ENCODE measurements around the gene SH2D4B. TPM values are rescaled to one million over a fixed set of nuclear protein-coding genes. Genes with fewer than 3 reads are reported as not detected.

Gene SH2D4B
- total RNA-seq, 1 donor from 2014 or later: 0.18 TPM

DNA sequence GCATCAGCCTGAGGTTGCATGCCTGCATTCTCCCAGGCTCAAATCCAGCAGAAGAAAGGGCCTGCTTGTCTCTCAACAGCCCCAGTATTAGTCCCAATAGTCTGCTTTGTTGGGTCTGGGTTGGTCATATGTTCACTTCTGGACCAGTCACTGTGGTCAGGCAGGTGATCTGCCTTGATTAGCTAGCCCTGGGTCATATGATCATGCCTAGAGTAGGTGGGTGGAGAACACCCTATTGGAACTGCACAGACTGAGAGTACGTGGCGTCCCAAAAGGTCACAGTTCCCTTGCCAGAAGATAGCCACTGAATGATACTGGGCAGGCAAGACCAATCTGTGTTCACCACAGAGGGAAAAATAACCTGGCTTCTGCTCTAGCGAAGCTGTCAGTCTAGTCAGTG, 80.1 kb downstream of the SH2D4B start:
- Mint-ChIP-seq H3K27me3 (ENCODE audit: insufficient read depth) (peaks cover 3% of the 10 kb centered on the region), H3K9me3 (no peaks in the 10 kb centered on the region)
- intact Hi-C loops (cut with micrococcal nuclease): no loop called here

DNA sequence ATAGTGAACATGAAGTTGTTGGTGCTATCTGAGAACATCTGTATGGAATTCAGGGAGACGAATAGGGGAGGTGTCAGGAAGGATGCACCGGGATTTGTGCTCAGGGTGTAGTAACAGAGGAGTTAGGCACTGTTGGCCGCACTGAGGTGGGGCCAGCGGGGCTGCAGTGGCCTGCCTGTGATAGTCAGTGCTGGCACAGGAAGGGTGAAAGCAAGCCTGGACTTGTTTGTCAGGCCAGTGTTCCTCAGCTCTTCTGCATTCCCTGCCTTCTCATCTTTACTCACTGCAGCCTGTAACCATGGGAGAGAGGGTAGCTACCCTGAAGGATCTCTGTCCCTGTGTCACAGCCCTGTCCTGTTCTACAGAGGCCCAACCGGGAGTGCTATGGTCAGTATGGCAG, 81.3 kb downstream of the SH2D4B start:
- DNase-seq (ENCODE audit: low spot score): no peak
- no peaks in the 10 kb centered on the region for H3K36me3 Mint-ChIP-seq (ENCODE audit: low read depth)
- H3K27ac Mint-ChIP-seq: no peak overlapping the region
- H3K9me3 Mint-ChIP-seq: no peaks in the 10 kb centered on the region
- H3K27me3 Mint-ChIP-seq (ENCODE audit: insufficient read depth): peaks cover 10% of the 10 kb centered on the region
- H3K4me3 Mint-ChIP-seq: no peak overlapping the region
- no peaks in the 10 kb centered on the region for H3K4me1 Mint-ChIP-seq (ENCODE audit: low read depth)
- intact Hi-C loops (cut with micrococcal nuclease): no loop called here

More for the DNA sequence above, 80.1 kb downstream of the SH2D4B start:
- Mint-ChIP-seq H3K36me3 (ENCODE audit: low read depth) (no peaks in the 10 kb centered on the region), H3K4me3 (no peak overlapping the region), H3K27ac (no peak overlapping the region), H3K4me1 (ENCODE audit: low read depth) (no peaks in the 10 kb centered on the region)
- no peak for DNase-seq (ENCODE audit: low spot score)

DNA sequence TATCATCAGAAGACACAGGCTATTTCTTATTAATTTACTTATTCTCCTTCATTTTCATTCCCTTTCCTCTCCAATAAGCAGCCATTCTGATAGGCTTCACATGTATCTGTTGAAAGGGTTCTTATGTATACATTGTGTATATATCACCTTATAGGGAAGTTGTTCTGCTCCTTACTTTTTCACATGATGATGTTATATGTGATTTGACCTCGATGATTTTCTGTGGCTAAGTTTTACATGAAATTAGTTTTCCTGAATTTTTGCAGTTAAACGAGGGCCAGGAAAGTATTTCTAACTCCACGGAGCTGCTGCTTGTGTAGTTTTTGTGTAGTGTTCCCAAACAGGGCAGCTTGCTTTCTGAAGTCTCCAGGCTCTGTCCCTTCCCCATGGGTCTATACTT, 84.5 kb downstream of the SH2D4B start:
- Mint-ChIP-seq H3K4me1 (ENCODE audit: low read depth) (no peaks in the 10 kb centered on the region), H3K4me3 (no peak overlapping the region), H3K36me3 (ENCODE audit: low read depth) (no peaks in the 10 kb centered on the region), H3K27ac (no peak overlapping the region), H3K9me3 (no peaks in the 10 kb centered on the region), H3K27me3 (ENCODE audit: insufficient read depth) (peaks cover 9% of the 10 kb centered on the region)
- DNase-seq (ENCODE audit: low spot score): no peak
- intact Hi-C loops (cut with micrococcal nuclease): no loop called here

DNA sequence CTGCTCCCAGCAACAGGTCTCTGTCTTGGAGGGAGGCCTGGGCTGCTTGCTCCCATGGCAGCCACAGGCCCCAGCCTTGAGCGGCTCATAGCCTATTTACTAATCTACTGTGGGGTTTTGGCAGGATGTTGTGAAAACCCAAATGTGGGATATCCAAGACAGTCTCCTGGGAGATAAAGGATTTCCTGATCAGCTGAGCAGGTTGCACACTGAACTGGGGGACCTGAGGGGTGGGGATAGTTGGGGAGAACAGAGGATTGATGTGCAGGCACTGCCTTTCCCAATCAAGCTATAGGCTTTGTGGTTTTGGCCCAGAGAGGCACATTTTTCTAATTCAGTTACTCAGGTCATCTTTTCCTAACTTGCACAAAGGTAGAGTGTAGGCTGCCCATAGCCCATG, 92.6 kb downstream of the SH2D4B start:
- Mint-ChIP-seq H3K4me1 (ENCODE audit: low read depth) (no peaks in the 10 kb centered on the region), H3K27ac (no peak overlapping the region), H3K36me3 (ENCODE audit: low read depth) (no peaks in the 10 kb centered on the region), H3K9me3 (no peaks in the 10 kb centered on the region), H3K27me3 (ENCODE audit: insufficient read depth) (no peaks in the 10 kb centered on the region), H3K4me3 (no peak overlapping the region)
- no peak for DNase-seq (ENCODE audit: low spot score)
- intact Hi-C loops (cut with micrococcal nuclease): no loop called here

DNA sequence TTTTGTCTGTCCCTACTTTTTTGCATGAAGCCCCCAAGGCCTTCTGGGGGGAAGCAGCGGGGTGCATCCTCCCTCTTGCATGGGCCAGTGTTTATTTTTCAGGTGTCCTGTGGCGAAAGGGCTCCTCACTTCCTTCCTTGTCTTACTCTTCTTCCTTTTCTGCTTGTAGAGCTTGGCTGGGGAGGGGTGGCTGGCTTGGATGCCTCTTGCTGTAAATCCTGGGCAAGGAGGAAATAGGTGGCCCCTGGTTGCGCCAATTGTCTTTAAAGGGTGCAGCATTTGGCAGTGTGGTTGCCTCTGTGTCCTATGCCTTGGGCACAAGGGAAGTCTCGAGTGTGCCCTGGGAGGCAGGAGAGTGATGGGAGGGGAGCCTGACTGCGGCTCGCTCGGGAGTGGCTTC, 95.0 kb downstream of the SH2D4B start:
- Mint-ChIP-seq H3K4me1 (ENCODE audit: low read depth) (no peaks in the 10 kb centered on the region), H3K36me3 (ENCODE audit: low read depth) (no peaks in the 10 kb centered on the region), H3K27ac (no peak overlapping the region), H3K9me3 (no peaks in the 10 kb centered on the region), H3K27me3 (ENCODE audit: insufficient read depth) (peaks cover 2% of the 10 kb centered on the region), H3K4me3 (no peak overlapping the region)
- no peak for DNase-seq (ENCODE audit: low spot score)
- intact Hi-C loops (cut with micrococcal nuclease): no loop called here

DNA sequence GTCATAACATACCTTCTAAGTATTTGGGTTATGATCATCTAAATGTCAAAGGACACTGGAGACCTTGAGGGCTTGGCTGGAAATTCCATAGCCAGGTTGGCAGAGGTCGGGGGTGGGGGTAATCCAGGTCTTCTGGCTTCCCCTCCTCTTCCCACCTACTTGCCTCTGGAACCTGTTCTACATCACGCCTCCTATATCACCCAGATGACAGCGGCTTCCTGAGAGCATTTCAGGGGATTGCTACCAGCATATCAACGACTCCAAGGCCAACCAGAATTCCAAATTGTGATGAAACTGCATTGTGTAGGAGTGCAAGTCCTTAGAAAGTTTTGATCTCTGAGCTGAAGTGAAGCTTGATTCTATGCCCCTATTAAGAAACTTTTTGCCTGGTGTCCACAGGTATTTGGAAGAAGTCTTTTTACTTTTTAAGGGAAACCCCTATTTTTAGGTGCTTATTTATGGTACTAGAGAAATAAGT, 95.7 kb downstream of the SH2D4B start:
- H3K27ac Mint-ChIP-seq: no peak overlapping the region

DNA sequence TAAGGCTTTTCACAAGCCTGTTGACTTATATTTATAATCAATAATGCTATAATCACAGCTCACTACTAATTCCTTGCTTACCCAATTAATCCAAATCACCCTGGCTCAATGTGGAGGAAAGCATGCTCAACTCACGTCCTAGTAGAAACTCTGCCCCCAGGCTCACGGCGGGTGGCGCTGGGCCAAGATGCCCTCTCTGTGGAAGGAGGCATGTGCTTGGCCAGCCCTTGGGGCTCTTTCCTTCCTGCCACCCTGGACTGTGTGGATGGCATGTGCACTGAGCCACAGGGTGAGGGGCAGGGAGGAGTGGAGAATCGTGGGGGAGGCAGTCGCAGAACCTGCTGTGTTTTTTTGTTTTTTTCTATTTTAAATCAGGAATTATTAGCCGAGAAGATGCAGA, 96.2 kb downstream of the SH2D4B start:
- Mint-ChIP-seq H3K36me3 (ENCODE audit: low read depth) (no peaks in the 10 kb centered on the region), H3K9me3 (no peaks in the 10 kb centered on the region), H3K27me3 (ENCODE audit: insufficient read depth) (peaks cover 2% of the 10 kb centered on the region), H3K27ac (no peak overlapping the region), H3K4me3 (no peak overlapping the region), H3K4me1 (ENCODE audit: low read depth) (no peaks in the 10 kb centered on the region)
- intact Hi-C loops (cut with micrococcal nuclease): no loop called here
- no peak for DNase-seq (ENCODE audit: low spot score)

More for the DNA sequence above, 95.7 kb downstream of the SH2D4B start:
- Mint-ChIP-seq H3K4me3 (no peak overlapping the region), H3K27me3 (ENCODE audit: insufficient read depth) (peaks cover 2% of the 10 kb centered on the region), H3K9me3 (no peaks in the 10 kb centered on the region), H3K4me1 (ENCODE audit: low read depth) (no peaks in the 10 kb centered on the region), H3K36me3 (ENCODE audit: low read depth) (no peaks in the 10 kb centered on the region)
- intact Hi-C loops (cut with micrococcal nuclease): no loop called here
- DNase-seq (ENCODE audit: low spot score): no peak

DNA sequence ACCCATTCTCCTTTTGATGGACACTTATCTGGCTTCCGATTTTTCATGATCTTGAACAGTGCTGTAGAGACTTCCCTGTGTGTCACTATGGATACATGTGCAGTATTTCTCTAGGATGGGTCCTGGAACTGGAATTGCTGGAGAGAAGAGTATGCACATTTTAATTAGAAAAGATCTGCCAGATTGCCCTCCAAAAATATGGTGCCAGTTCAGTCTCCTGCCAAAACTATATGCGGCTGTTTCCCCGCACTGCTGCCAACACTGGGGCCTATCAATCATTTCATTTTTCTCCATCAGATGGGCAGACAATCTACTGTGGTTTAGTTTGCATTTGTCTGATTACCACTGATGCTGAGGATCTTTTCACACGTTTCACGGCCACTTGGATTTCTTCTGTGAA, 105.0 kb downstream of the SH2D4B start:
- Mint-ChIP-seq H3K4me1 (ENCODE audit: low read depth) (no peaks in the 10 kb centered on the region), H3K27ac (no peak overlapping the region), H3K27me3 (ENCODE audit: insufficient read depth) (peaks cover 10% of the 10 kb centered on the region), H3K4me3 (no peak overlapping the region), H3K36me3 (ENCODE audit: low read depth) (no peaks in the 10 kb centered on the region), H3K9me3 (no peaks in the 10 kb centered on the region)
- intact Hi-C loops (cut with micrococcal nuclease): no loop called here
- DNase-seq (ENCODE audit: low spot score): no peak

DNA sequence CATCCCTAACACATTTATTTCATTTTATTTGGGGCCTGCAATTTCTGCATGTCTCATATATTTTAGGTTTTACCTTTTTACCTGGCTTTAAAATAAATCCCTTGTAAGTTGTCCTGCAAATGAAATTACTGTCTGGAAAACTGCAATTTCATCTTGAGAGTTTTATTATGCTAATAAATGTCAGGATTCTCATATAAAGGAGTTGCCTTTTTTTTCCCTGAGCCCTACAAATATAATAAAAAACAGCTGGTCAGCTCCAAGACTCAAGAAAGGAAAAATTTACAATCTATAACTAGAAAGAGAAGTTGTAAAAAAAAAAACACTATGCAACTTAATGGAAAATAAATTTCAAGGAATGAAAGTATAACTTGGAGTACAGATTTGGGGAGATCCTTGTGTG, 108.7 kb downstream of the SH2D4B start:
- H3K27me3 Mint-ChIP-seq (ENCODE audit: insufficient read depth): peaks cover 17% of the 10 kb centered on the region
- H3K4me1 Mint-ChIP-seq (ENCODE audit: low read depth): no peaks in the 10 kb centered on the region
- H3K27ac Mint-ChIP-seq: no peak overlapping the region
- no peak overlapping the region for H3K4me3 Mint-ChIP-seq
- no peak for DNase-seq (ENCODE audit: low spot score)
- H3K36me3 Mint-ChIP-seq (ENCODE audit: low read depth): no peaks in the 10 kb centered on the region
- H3K9me3 Mint-ChIP-seq: no peaks in the 10 kb centered on the region
- intact Hi-C loops (cut with micrococcal nuclease): no loop called here

DNA sequence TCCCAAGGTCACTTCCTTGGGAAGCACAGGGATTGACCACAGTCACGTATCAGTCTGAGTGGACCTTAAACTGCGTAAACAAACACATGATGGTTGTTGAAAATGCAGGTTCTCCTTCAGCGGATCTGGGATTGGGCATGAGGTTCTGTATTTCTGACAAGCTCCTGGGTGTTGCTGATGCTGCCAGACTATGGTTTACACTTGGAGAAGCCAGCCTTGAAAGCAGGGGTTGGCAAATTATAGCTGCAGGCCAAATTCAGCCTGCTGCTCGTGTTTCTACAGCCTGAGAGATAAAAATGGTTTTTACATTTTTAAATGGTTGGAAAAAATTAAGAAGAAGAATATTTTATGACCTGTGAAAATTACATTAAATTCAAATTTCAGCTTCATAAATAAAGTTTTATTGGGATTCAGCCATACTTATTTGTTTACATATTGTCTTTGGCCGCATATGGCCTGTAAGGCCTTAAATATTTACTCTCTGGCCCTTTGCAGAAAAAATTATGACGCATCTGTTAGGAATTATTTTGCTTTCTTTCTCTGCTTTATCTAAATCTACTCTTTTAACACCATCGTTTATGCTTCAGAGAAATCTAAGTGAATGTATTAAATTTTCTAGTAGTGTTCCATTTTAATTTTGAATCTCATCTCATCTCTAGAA, 109.6 kb downstream of the SH2D4B start:
- intact Hi-C loops (cut with micrococcal nuclease): no loop called here
- Mint-ChIP-seq H3K4me1 (ENCODE audit: low read depth) (no peaks in the 10 kb centered on the region), H3K27me3 (ENCODE audit: insufficient read depth) (peaks cover 17% of the 10 kb centered on the region), H3K27ac (no peak overlapping the region), H3K36me3 (ENCODE audit: low read depth) (no peaks in the 10 kb centered on the region), H3K9me3 (no peaks in the 10 kb centered on the region), H3K4me3 (no peak overlapping the region)
- DNase-seq (ENCODE audit: low spot score): no peak

DNA sequence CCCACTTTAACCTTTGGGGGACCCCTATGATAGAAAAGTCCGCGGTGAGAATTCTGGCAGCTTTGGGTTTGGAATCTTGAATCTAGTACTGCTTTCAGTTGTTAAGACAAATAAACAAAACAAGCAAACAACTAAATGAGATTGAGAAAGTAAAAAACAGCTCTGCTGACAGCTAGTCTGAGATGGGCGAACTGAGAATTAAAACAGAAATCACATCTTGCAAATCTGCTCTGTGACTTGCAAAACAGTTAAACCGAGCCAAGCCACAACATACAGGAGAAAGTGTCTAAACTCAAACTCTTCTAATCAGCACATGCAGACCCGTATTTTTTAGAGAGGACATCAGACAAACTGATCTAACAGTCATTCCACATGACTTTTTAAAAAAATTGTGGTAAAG, 110.4 kb downstream of the SH2D4B start:
- no peaks in the 10 kb centered on the region for H3K36me3 Mint-ChIP-seq (ENCODE audit: low read depth)
- intact Hi-C loops (cut with micrococcal nuclease): no loop called here
- H3K27me3 Mint-ChIP-seq (ENCODE audit: insufficient read depth): peaks cover 14% of the 10 kb centered on the region
- no peaks in the 10 kb centered on the region for H3K9me3 Mint-ChIP-seq
- no peak overlapping the region for H3K4me3 Mint-ChIP-seq
- no peak for DNase-seq (ENCODE audit: low spot score)
- no peaks in the 10 kb centered on the region for H3K4me1 Mint-ChIP-seq (ENCODE audit: low read depth)
- H3K27ac Mint-ChIP-seq: no peak overlapping the region

DNA sequence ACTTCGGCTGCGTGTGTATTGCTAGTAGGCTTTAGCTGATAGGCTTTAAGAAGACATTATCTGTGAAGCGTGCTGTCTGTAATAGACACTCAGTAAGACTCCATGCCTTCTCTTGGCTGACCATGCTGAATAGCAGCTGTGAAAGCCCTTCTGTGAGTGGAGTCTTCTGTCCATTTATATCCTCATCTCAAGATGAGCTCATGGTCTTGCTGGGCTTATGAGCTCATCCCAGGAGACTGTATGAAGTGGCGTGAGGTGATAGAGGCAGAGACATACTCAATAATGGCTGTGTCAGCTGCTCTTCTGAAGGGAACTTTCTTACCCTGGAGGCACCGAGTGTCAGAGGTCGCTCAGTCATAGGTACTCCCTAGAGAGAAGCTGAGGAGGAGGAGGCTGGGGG, 111.5 kb downstream of the SH2D4B start:
- peaks cover 4% of the 10 kb centered on the region for H3K9me3 Mint-ChIP-seq
- peaks cover 12% of the 10 kb centered on the region for H3K27me3 Mint-ChIP-seq (ENCODE audit: insufficient read depth)
- H3K4me3 Mint-ChIP-seq: no peak overlapping the region
- no peaks in the 10 kb centered on the region for H3K4me1 Mint-ChIP-seq (ENCODE audit: low read depth)
- no peaks in the 10 kb centered on the region for H3K36me3 Mint-ChIP-seq (ENCODE audit: low read depth)
- H3K27ac Mint-ChIP-seq: no peak overlapping the region
- DNase-seq (ENCODE audit: low spot score): no peak
- intact Hi-C loops (cut with micrococcal nuclease): no loop called here

DNA sequence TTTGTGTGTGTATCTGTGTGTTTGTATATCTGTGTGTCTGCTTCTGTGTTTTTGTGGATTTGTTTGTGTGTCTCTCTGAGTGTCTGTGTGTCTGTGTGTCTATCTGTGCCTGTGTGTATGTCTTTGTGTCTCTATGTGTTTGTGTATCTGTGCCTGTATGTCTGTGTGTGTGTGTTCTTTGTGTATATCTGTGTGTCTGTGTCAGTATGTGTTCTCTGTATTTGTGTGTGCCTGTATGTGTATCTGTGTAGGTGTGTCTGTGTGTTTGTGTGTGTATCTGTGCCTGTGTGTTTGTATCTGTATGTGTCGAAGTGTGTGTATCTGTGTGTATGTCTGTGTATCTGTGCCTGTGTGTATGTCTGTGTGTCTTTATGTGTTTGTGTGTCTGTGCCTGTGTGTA, 118.2 kb downstream of the SH2D4B start:
- Mint-ChIP-seq H3K4me1 (ENCODE audit: low read depth) (no peaks in the 10 kb centered on the region), H3K27ac (no peak overlapping the region), H3K27me3 (ENCODE audit: insufficient read depth) (peaks cover 1% of the 10 kb centered on the region), H3K36me3 (ENCODE audit: low read depth) (no peaks in the 10 kb centered on the region), H3K4me3 (no peak overlapping the region), H3K9me3 (peaks cover 4% of the 10 kb centered on the region)
- DNase-seq (ENCODE audit: low spot score): no peak
- intact Hi-C loops (cut with micrococcal nuclease): no loop called here

DNA sequence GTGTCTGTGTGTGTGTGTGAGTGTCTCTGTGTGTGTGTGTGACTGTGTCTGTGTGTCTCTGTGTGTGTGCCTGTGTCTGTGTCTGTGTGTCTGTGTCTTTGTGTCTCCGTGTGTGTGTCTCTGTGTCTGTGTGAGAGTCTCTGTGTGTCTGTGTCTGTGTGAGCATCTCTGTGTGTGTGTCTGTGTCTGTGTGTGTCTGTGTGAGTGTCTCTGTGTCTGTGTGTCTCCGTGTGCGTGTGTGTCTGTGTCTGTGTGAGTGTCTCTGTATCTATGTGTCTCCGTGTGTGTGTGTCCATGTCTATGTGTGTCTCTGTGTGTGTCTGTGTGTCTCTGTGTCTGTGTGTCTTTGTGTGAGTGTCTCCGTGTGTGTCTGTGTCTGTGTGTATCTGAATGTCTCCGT, 120.4 kb downstream of the SH2D4B start:
- intact Hi-C loops (cut with micrococcal nuclease): no loop called here
- Mint-ChIP-seq H3K27ac (no peak overlapping the region), H3K4me1 (ENCODE audit: low read depth) (peaks cover 6% of the 10 kb centered on the region), H3K36me3 (ENCODE audit: low read depth) (no peaks in the 10 kb centered on the region), H3K27me3 (ENCODE audit: insufficient read depth) (peaks cover 7% of the 10 kb centered on the region), H3K9me3 (peaks cover 4% of the 10 kb centered on the region), H3K4me3 (no peak overlapping the region)
- DNase-seq (ENCODE audit: low spot score): no peak
